8988T (cell line): ENCODE results near the gene CRTC1.

Experiments used
- DNase-seq: peaks from one replicate; pipeline ENCODE4 v3.0.0; 2011

CRTC1 gene

DNA sequence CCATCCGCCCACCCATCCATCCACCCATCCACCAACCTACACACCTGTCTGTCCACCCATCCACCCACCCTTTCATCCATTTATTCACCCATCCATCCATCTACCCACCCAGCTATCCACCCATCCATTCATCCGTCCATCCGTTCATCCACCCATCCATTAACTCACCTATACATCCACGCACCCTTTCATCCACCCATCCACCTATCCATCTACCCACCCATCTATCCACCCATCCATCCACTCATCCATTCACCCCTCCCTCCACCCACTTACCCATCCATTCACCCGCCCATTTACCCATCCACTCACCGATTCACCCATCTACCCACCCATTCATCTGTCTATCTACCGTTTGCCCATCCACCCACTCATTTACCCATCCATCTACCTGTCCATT, 29.0 kb upstream of the CRTC1 start:
- no peak for DNase-seq

DNA sequence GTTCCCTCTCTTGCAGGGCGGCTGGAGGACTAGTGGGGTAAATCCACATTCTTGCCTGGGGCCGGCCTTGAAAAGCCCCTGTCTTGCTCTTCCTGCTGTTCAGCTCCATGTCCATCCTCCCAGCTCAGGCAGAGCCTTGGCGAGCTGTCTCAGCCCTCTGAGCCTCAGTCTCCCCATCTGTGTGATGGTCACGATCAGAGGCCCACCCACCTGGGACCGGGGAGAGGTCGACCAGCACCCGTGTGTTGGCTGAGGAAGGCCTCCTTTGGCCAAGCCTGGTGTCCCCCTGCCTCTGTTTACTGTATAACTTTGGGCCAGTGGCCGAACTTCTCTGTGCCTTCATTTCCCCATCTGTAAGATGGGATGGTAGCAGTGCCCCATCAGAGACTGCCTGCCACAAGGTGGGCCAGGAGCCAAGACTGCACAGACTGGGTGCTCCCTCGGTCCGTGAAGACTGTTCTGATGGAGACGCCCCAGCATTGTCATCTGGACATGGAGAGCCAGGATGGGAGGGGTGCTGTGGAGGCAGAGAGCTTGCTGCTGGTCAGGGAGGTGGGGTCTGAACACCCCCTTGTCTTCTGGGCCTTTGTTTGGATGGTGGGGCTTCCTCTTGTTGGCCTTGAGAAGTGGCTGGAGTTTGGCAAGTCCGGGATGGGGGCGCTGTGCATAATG, 28.2 kb upstream of the CRTC1 start:
- DNase-seq = no peak

DNA sequence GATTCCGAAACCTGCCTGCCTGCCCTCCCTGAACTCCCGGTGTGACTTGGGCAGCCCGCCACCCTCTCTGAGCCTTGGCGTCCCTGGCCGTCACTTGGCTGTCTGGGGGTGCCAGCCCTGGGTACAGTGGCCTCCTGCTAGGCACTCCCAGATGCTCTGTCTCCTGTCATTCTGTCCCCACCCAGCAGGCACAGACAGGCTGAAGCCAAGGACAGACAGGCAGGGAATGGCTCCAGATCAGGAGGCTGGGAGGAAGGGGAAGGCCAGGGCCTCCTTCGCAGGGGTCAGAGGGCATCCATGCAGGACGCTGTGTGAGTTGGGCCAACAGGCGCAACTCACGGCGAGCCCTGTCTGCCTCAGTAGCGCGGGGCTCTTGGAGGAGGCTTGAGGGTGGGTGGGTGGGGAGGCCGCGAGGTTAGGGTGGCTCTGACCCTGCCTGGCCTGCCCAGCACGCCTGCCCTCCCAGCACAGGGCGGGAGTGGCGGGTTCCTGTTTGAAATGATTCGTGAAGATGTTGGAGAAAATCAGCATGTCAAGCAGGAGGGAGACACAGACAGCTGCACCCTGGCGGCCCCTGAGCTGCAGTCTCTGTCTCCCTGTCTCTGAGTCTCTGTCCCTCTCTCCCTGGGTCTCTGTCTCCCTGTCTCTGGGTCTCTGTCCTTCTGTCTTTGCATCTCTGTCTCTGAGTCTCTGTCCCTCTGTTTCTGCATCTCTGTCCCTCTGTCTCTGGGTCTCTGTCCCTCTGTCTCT, 27.0 kb upstream of the CRTC1 start:
- DNase-seq = no peak

DNA sequence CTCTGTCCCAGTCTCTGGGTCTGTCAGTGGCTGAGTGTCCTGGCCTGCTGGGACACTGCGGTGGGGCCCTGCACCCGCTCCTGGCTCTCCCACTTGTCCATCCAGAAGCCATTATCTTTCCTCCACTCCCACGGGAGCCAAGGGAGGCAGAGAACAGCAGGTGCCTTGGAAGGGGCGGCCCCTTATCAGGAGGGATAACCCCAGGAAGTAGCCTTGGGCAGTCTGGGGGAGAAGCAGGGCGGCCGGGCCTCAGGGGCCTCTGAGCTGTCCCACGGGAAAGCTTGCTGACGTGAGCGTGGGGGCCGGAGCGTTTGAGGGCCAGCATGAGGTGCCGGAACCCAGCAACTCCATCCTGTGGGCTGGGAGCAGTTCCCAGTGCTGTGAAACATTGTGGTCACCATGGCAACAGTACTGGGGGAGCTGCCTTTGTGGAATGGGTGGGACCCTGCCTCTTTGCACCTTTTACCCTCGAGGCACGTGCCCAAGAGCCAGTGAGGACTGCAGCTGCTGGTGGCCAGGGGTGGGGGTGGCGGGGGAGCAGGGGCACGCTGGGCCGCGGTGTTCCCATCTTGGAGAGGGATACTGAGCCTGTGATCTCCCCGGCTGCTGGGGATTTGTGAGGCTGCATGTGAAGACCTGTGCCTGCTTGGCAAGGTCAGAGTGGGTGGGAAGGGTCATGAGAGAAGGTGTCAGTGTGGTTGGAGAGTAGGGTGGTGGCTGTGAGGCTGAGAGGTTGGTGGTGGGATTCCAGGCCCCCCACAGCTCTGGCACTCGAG, 25.7 kb upstream of the CRTC1 start:
- DNase-seq = no peak

DNA sequence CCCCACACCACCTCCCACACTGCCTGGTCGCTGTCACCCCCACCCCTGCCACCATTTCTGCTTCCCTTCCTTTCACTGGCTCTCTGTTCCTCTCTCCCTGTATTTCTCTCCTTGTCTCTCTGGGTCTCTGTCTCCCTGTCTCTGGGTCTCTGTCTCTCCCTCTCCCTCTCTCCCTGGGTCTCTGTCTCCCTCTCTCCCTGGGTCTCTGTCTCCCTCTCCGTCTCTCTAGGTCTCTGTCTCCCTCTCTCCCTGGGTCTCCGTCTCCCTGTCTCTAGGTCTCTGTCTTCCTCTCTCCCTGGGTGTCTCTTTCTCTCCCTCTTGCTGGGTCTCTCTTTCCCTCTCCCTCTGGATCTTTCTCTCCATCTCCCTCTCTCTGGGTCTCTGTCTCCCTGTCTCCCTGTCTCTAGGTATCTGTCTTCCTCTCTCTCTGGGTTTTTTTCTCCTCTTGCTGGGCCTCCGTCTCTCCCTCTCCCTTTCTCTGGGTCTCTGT, 25.1 kb upstream of the CRTC1 start:
- DNase-seq = no peak

DNA sequence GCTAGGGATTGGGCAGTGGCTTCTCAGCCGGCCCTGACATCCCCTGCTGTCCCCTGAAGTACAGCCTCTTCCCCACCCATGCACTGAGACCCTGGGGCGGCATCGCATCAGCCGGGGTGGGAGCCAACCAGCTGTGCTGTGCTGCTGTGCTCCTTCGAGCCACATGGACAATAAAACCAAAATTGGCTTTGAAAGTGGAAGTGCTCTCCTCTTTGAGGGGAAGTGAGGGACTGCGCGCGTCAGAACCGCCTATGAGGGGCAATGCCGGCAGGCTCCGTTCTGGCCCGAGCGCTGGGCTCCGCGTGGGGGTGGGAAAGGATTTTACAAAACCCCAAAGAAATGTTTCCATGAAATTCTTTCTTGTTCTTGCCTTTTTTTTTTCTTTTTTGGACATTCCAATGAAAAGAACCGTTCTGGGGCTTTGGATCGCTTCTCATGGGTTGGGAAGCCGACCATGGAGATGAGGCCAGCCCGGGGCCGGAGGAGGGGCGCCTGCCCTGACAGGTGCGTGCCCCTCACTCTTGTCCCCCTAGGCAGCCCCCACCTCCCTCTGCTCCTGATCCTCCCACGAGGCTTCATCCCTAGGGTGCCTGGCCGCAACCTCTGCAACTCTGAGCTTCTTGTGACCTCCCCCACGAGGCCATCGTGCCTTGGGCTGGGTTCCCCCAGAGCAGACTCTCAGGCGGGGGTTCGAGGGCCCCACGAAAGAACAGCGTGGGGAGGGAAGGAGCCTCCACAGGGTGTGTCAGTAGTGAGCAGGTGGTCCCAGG, 24.0 kb upstream of the CRTC1 start:
- no peak for DNase-seq

DNA sequence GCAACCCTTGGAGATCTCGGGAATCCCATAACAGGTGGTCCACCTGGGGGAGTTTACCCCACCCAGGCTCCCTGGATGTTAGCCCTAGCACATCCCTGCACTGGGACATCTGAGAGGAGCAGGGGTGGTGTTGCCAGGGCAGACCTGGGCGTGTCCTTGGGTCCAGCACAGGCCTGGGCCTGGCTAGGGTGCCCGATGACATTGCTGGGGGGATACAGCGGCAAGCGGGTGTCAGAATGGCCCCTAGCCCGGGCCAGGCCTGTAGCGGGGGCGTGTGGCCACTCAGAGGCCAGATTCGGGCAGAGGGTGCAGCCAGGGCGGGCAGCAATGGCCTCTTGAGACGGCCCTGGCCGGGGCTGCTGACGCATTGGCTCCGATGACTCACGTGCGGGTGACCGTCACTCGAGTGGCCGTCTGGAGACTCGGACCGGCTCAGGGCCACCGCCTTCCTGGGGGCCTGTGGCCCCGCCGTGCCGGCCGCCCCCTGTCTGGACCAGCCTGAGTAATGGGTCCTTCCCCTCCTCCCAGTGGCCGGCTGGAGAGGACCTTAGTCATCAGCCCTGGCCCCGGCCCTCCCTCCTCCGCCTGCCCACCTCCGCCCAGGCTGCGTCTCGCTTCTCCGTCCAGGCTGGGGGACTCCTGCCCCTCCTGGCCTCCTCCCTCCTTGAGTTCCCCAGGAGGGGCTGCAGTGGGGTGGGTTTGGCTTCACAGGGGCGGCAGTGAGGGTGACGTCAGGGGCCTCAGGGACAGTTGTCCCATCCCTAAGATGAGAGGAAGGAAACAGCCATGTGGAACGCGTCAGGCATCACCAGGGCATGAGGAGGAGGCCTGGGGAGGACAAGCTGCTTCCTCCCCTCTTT, 23.2 kb upstream of the CRTC1 start:
- DNase-seq = no peak

DNA sequence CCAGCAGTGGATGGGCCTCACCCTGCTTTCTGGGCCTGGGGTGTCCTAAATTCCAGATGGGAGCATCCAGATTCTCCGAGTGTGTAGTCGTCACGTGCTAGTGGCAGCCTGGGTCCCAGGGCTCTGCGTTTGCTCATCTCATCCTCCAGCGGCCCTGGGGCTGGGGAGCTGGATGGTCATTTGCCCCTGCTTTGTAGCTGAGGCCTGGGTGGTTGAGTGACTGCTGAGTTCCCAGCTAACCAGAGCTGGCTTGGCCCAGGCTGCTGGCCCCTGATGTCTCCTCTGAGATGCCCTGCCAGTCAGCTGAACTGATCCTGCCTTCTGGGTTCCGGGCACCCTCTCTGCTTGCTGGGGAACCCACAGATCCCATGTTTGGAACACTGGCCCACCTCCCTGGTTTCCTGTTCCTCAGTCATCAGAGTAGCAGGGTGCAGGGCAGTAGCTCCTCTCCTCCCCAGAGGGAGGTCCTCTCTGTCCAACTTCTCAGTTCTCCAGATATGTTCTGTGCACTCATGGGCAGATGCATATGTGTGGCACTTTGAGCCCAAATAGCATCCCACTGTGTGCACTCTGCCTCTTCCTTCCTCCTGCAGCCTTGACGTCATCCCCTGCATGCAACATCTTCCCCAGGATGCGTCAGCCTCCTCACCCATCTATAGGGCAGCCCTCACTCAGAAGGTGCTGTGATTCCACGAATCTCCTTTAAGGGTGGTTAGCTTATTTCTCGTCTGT, 22.4 kb upstream of the CRTC1 start:
- DNase-seq = no peak

DNA sequence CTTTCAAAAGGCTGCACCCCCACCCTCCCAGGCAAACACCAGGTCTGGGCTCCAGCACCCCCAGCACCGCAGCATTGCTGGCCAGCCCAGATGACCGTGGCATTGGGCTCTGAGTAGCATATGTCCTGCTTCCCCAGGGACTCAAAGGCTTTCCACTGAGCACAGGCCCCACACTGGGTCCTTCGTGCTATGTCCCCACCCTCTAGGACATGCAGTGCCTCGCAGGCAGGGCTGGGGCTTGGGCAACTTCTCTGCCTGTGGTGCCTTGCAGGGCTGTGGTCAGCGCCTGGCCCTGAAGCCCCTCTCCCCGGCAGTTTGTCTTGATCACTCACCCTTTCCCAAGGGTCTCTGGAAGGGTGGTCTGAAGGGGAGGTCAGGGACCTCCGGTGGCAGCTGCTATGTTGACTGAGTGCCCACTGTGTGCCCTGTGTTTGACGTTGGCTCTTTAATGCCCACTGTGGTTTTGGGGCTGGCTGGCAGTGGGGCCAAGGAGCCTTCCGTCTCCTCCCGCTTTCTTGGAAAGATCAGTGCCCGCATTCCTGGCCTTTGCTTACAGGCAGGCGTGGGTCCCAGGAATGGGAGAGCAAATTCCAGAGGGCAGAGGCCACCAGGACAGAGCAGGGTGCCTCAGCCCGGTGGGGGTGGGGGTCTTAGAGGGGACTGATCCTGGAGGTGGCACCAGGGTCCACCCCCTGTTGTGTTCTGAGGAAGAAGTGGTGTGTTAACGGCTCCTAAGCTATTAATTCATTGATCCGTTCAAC, 20.3 kb upstream of the CRTC1 start:
- DNase-seq = no peak

DNA sequence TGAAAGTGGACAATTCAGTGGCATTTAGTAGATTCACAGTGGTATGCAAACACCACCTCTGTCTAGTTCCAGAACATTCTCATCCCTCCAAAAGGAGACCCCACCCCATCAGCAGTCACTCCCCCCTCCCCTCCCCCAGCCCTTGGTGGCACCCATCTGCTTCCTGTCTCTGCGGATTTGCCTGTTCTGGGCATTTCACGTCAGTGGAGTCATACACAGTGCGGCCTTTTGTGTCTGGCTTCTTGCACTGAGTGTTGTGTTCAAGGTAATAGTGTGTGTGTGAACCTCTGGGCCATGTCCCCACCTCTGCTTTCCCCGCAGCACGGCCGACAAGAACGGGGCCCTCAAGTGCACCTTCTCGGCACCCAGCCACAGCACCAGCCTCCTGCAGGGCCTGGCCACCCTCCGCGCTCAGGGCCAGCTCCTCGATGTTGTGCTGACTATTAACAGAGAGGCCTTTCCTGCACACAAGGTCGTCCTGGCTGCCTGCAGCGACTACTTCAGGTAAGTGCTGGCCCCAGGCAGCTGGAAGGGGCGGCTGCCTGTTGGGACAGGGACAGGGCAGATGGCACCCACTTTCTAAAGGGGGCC, 19.4 kb upstream of the CRTC1 start:
- DNase-seq = no peak

DNA sequence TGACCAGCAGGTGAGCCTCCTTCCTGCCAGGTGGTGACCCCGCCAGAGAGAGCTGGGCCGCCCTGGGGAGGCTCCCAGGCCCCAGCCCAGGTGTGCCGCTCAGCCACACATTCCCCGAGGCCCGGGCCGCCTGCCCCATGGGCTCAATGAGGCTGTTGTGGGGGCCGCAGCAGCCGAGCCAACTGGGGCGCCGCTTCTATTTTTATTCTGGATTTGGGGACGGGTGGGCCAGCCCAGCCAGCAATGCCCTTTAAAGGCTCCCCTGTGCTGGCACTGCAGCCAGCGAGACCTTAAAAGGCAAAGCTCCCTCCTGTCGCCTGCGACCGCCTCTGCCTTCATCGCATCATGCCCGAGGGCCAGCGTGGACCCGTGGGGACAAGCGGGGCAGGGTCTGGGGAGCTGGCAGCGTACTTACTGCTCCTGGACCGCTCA, 17.7 kb upstream of the CRTC1 start:
- DNase-seq = no peak

DNA sequence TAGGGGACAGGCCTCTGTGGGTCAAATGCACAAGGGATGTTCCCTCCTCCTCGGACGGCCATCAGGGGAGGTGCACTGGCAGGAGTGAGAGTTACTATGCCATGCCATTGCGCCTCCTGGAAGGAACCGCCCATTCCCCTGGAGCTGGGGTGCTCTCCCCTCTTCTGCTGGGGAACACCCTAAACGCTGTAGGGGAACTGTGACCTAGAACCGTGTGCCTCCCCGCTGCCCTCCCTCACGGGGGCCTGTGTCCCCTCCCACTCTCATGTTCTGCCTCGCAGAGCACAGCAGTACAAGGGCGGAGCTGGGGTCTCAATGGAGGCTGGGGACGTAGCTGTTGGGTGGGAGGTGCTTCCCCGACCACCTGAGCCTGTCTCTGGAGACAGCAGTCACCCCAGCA, 17.2 kb upstream of the CRTC1 start:
- no peak for DNase-seq

DNA sequence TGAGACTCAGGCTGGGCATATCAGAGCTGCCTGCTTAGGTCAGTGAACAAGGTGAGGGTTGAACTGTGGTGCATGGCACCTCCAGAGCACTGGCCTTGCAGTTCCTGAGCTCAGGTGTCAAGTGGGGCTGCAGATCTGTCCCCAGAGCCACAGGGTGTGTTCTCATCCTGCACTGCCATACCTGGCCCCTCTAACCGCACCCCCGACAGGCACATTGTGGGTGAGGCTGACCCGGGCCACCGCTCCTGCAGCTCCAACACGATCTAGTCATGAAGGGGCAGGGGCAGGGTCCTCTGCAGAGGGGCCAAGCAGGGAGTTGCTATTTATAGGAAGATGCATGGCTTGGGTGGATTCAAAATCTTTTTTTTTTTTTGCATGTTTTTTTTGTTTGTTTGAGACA, 16.7 kb upstream of the CRTC1 start:
- DNase-seq = no peak

DNA sequence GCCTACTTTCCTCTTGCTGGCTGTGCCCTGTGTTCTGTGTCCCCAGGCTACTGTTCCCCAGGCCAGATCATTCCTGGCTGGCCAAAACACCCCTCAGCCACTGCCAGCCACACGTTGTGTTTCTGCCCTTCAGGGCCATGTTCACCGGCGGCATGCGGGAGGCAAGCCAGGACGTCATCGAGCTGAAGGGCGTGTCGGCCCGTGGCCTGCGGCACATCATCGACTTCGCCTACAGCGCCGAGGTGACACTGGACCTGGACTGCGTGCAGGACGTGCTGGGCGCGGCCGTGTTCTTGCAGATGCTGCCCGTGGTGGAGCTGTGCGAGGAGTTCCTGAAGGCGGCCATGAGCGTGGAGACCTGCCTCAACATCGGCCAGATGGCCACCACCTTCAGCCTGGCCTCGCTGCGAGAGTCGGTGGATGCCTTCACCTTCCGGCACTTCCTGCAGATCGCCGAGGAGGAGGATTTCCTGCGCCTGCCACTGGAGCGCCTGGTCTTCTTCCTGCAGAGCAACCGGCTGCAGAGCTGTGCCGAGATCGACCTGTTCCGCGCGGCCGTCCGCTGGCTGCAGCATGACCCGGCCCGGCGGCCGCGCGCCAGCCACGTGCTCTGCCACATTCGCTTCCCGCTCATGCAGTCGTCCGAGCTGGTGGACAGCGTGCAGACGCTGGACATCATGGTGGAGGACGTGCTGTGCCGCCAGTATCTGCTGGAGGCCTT, 15.8 kb upstream of the CRTC1 start:
- no peak for DNase-seq

DNA sequence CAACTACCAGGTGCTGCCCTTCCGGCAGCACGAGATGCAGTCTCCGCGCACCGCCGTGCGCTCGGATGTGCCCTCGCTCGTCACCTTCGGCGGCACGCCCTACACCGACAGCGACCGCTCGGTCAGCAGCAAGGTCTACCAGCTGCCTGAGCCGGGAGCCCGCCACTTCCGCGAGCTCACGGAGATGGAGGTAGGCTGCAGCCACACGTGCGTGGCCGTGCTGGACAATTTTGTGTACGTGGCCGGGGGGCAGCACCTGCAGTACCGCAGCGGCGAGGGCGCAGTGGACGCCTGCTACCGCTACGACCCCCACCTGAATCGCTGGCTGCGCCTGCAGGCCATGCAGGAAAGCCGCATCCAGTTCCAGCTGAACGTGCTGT, 15.2 kb upstream of the CRTC1 start:
- no peak for DNase-seq

DNA sequence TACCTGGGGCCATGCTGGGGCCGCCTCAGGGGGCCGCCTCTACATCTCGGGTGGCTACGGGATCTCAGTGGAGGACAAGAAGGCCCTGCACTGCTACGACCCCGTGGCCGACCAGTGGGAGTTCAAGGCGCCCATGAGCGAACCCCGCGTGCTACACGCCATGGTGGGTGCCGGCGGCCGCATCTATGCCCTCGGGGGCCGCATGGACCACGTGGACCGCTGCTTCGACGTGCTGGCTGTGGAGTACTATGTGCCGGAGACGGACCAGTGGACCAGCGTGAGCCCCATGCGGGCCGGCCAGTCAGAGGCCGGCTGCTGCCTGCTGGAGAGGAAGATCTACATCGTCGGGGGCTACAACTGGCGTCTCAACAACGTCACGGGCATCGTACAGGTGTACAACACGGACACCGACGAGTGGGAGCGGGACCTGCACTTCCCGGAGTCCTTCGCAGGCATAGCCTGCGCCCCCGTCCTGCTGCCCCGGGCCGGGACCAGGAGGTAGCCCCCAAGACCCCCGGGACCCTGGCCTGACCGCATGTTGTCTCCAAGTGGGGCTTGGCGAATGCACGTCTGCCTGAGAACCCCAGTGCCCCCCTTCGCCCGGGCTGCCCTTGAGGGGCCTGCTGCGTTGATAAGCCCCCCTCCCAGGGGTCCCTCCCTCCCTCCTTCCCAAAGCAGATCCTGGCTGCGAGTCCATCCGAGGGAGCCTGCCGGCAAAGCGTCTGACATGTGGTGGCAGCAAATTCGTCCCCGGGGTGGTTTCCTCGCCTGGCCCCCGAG, 14.5 kb upstream of the CRTC1 start:
- DNase-seq = no peak

DNA sequence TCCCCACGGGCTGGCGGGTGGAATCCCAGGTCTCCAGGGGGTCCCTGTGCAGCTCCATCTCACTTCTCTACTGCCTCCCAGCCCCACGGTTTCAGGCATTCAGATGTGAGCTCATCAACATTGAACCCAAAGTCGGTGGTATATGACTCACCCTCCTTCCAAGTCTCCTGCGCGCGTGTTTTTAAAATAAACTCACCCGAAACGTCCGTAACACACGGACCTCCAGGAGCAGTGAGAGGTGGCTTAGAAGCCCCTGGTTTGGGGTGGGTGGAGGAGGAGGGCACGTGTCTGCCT, 14.0 kb upstream of the CRTC1 start:
- DNase-seq = no peak

DNA sequence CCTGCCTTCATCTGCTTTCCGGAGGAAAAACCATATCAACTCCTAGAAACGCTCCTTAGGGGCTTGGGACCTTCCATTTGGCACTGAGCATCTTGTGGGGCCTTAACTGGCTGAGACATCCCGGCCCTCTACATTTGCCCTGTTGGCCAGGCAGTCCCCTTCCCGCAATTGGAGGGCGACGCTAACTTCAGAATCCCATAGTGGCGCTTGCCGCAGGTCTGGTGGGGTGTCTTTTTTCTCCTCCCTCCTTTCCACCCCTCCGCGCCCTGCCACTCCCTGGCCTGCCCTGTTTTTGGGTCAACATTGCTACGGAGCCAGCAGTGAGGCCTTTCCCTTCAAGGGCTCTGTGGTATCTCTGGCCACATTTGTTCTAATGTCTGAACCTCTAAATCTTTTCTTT, 13.6 kb upstream of the CRTC1 start:
- DNase-seq = no peak

DNA sequence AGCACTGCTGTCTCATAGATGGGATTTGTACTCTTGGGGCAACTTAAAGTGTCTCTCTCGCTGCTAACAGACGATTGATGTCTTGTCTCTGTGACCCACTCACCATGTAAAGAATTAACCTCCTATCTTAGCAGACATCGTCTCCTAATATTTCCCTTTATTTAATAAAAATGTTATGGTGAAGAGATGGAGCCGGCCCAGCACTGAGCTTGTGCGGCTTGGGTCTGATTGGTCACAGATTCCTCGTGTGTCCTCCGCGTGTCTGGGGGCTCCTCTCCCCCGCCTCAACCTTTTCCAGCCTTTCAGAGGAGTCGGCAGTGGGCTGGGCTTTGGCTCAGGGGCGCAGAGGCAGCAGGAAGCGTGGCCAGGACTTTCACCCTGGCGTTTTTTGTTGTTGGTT, 13.2 kb upstream of the CRTC1 start:
- DNase-seq = no peak
